Measurements from ENCODE around the gene RHOT2.
A peak's percentile ranks its signal among the peaks of the same experiment; 100 is the strongest.

DNA sequence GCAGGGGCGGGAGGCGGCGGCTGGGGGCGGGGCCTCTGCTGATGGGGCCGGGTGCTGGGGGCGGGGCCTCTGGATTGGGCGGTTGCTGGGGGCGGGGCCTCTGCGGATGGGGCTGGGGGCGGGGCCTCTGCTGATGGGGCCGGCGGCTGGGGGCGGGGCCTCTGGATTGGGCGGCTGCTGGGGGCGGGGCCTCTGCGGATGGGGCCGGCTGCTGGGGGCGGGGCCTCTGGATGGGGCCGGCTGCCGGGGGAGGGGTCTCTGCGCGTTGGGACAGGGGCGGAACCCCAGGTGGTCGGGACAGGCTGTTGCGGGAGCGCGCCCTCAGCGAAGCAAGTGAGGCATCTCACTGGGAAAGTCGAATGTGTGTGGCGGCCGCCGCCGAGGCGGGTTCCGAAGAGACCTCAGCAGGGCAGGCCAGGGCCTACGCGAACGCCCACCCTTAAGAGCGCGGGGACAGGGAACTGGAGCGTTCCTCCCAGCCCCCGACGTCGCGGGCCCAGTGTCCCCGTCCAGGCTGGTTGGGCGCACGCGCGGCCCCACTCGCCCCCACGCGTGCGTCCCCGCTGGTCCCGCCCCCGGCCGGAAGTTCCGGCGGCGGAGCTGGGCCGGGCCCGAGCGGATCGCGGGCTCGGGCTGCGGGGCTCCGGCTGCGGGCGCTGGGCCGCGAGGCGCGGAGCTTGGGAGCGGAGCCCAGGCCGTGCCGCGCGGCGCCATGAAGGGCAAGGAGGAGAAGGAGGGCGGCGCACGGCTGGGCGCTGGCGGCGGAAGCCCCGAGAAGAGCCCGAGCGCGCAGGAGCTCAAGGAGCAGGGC is 12.1 kb downstream of the RHOT2 start, which contains the start of gene STUB1:
- TF ChIP-seq CTCF (IDR thresholded peaks at IDR 0.05; ENCODE audit: low read depth, low read length) = no peak
- peak; percentile 53 for TF ChIP-seq POLR2A (IDR thresholded peaks at IDR 0.05; ENCODE audit: extremely low read depth, insufficient read length)
- no peak for TF ChIP-seq MAX (IDR thresholded peaks at IDR 0.05; ENCODE audit: low read depth, low read length)
- TF ChIP-seq MYC (IDR thresholded peaks at IDR 0.05; ENCODE audit: low read depth, low read length) = peak; percentile 48; the same call in 1 of the 2 replicates

Data from NB4 (cell line).